Measurements from ENCODE around the gene NDUFAF3. TPM values are rescaled to one million over a fixed set of nuclear protein-coding genes. Genes with fewer than 3 reads are reported as not detected.

The NDUFAF3 gene
- total and polyA plus RNA-seq, 4 donors: 28.6 to 107 (median 72.0) TPM

GRCh38 chr3:48979451-48979850 lies 42.5 kb upstream of the NDUFAF3 start:
- WGBS: 96% methylated on average over 3 of the region's 3 CpGs
- no peak for DNase-seq (ENCODE audit: low spot score)
- Histone ChIP-seq H3K9ac (ENCODE audit: low read depth in 1 of 2, low read length in 2 of 2) (no peak overlapping the region), H3K27me3 (ENCODE audit: control insufficient read depth in 4 of 4, insufficient read depth in 4 of 4, low read length in 3 of 4) (no peaks in the 10 kb centered on the region), H3K4me3 (ENCODE audit: low read depth in 1 of 3, low read length in 3 of 3) (no peak overlapping the region), H3K27ac (ENCODE audit: low read depth in 1 of 2, low read length in 2 of 2) (no peak overlapping the region), H3K4me1 (ENCODE audit: control insufficient read depth in 4 of 4, insufficient read depth in 4 of 4, low read length in 3 of 4) (no peaks in the 10 kb centered on the region), H3K9me3 (ENCODE audit: control insufficient read depth in 4 of 4, low read length in 3 of 4) (no peaks in the 10 kb centered on the region), H3K36me3 (ENCODE audit: control insufficient read depth in 4 of 4, insufficient read depth in 3 of 4, low read depth in 1 of 4, low read length in 3 of 4) (peaks cover 29 to 80% (median 65%) of the 10 kb centered on the region in 4 donors)
- no peak for TF ChIP-seq EGR1 (IDR thresholded peaks at IDR 0.05; ENCODE audit: low read depth in 2 of 2)
- no peak for TF ChIP-seq NR2F2 (IDR thresholded peaks at IDR 0.05)
- no peak for TF ChIP-seq CTCF (IDR thresholded peaks at IDR 0.05; ENCODE audit: low read depth, low read length, missing input control)
- TF ChIP-seq JUND (IDR thresholded peaks at IDR 0.05): no peak
- no peak for TF ChIP-seq FOXA1 (IDR thresholded peaks at IDR 0.05)

- Histone ChIP-seq H3K36me3 (ENCODE audit: control insufficient read depth in 4 of 4, insufficient read depth in 3 of 4, low read depth in 1 of 4, low read length in 3 of 4) (peaks cover 24 to 79% (median 63%) of the 10 kb centered on the region in 4 donors), H3K9me3 (ENCODE audit: control insufficient read depth in 4 of 4, low read length in 3 of 4) (no peaks in the 10 kb centered on the region), H3K9ac (ENCODE audit: low read depth in 1 of 2, low read length in 2 of 2) (no peak overlapping the region), H3K4me3 (ENCODE audit: low read depth in 1 of 3, low read length in 3 of 3) (no peak overlapping the region), H3K27me3 (ENCODE audit: control insufficient read depth in 4 of 4, insufficient read depth in 4 of 4, low read length in 3 of 4) (no peaks in the 10 kb centered on the region), H3K27ac (ENCODE audit: low read depth in 1 of 2, low read length in 2 of 2) (no peak overlapping the region), H3K4me1 (ENCODE audit: control insufficient read depth in 4 of 4, insufficient read depth in 4 of 4, low read length in 3 of 4) (no peaks in the 10 kb centered on the region)
- 93% methylated on average over 4 of the region's 4 CpGs for WGBS
- TF ChIP-seq HNF4G (IDR thresholded peaks at IDR 0.05) (no peak), JUND (IDR thresholded peaks at IDR 0.05) (no peak), FOXA1 (IDR thresholded peaks at IDR 0.05) (no peak), CTCF (IDR thresholded peaks at IDR 0.05; ENCODE audit: low read depth, low read length, missing input control) (no peak), HNF4A (conservative IDR thresholded peaks at IDR 0.05) (no peak), EGR1 (IDR thresholded peaks at IDR 0.05; ENCODE audit: low read depth in 2 of 2) (no peak), SP1 (IDR thresholded peaks at IDR 0.05) (no peak), GABPA (IDR thresholded peaks at IDR 0.05 in 1 of 2, conservative IDR thresholded peaks at IDR 0.05 in 1 of 2) (no peak), RAD21 (IDR thresholded peaks at IDR 0.05) (no peak), MAX (IDR thresholded peaks at IDR 0.05) (no peak), NR2F2 (IDR thresholded peaks at IDR 0.05) (no peak), FOXA2 (IDR thresholded peaks at IDR 0.05) (no peak), TAF1 (conservative IDR thresholded peaks at IDR 0.05) (no peak), RXRA (IDR thresholded peaks at IDR 0.05) (no peak), ZBTB33 (IDR thresholded peaks at IDR 0.05) (no peak), REST (IDR thresholded peaks at IDR 0.05) (no peak), ATF3 (IDR thresholded peaks at IDR 0.05) (no peak), YY1 (IDR thresholded peaks at IDR 0.05) (no peak)
- DNase-seq (ENCODE audit: low spot score): no peak
Observed at GRCh38 chr3:48980295-48980694, 41.6 kb upstream of the NDUFAF3 start.
